Measurements from ENCODE around the gene APP. TPM values are rescaled to one million over a fixed set of nuclear protein-coding genes. Genes with fewer than 3 reads are reported as not detected.

APP gene
- total RNA-seq, 1 donor from 2014 or later = 136 TPM

DNA sequence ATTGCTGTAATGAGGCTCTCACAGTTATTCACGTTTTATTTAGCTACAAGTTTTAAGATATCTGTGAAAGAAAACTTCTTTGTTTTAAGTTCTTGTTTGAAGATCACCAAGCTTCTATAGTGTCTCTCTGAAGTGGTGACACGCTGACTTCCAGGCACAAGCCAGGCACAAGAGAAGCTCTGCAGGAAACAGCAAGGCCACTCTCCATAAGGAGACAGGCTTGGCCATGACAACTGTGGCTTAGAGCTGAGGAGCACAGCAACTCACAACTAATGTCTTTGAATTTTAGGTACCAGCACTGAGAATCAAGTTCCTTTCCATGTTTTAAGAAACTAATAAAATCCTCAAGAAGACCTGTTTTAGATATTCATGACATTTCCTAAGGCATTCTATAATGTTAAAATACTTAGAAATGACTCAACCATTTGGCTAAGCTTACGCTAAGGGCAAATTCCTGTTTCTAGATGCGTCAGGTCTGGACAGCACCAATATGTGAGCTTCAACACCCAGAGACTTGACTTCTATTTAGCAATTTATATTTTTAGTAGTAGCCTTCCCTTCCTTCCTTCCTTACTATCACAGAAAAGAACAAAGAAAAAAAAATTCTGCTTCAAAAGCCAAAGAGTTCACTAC is 40.2 kb downstream of the APP start:
- peak; percentile 14 for ATAC-seq

DNA sequence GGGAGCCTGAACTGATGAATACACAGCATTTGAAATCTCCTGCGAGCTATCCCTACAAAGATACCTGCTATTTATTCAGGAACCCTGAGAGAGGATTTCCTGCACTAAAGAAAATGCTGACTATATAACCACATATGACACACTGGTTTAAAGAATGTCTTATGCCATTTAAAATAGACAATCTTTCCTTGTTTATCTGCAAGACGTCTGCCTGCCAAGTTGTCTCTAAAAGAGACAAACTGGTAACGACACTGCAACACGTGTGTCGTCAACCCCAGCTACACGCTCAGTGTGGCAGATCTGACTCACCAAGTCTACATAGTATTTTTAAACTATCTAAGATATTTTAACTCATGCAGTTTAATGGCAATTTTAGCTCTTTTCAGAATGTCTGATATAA is 42.7 kb downstream of the APP start:
- ATAC-seq (peak; percentile 67), DNase-seq (ENCODE audit: low spot score) (no peak)

More for the DNA sequence above, 40.2 kb downstream of the APP start:
- DNase-seq (ENCODE audit: low spot score) = no peak

DNA sequence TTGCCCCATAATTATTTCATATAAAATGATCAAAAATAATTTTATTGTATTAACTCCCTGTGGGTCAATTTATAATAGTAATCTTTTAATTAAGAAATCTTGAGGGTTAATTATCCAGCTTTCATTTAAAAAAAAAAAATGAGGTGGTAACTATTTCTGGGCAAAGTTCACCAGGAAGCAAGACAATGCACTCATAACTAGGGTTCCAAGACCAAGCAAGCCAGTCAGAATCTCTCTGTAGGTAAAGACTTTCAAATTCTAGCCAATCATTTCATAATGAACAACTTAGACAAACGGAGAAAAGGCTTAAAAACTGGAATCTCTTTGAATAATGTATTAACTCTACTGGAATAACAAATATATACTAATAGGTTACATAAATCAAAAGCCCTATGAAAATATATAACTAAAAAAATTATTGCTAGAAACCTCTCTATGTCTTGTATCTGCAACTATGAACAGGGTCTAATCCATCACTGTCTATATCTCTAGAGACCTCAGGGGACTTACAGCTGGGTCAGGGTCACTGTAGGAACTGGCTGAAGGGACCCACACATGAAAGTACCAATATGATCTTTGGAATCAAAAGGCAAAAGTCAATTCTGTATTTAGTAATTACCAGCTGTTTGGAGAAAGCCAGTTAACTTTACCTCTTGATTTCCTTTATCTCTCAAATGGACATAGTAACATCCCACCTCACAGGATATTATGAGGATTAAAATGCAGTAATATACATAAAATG is 43.3 kb downstream of the APP start:
- ATAC-seq (peak; percentile 22), DNase-seq (ENCODE audit: low spot score) (no peak)

DNA sequence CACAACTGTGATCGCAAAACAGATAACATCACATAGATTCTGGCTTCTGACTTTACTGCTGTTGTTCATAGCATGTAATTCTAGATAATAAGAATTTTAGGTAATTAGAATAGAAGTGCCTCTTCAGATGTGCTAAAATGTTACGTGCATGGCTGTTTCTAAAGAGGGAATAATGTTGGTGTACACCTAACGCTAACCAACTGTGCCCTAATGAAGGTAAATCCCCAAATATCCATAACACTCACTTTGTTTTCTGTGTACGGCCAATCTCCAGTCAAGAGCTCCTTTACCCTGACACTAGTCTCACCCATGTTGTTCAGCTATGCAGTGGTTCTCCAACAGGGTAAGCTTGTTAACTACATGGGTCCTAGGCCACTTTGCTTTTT is 44.4 kb downstream of the APP start:
- ATAC-seq (no peak), DNase-seq (ENCODE audit: low spot score) (no peak)

DNA sequence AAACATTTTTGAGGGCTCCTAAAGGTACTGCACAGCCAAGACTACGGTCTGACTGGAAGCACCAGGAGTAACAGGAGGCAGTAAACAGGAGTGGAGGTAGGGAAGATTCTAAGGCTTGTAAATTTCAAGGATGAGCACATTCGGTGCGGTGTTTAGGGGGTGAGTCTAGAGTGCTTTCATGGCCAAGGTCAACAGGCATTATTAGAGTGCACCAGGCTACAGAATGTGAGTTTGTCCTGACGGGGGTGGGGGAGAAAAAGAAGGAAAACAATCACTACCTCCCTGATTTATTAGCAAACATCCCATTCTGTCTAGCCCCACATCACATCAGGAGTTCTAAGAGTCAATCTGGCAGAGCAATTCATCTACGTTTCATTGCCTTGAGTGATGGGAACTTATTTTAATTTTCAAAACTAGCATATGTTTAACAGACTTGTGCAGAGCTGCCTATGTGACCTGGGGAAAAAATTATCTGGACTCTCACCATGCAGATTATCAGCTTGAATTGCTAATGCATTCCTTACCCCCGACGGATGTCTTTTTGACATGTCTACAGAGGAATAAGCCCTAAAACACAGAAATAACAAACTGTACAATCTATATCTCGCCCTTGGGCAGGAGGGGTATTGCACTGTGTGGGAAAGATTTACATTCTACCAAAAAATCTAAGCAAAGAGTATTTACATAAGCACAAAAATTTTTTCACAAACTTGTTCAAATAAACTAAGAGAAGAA is 45.0 kb downstream of the APP start:
- DNase-seq (ENCODE audit: low spot score) = no peak
- ATAC-seq = no peak

DNA sequence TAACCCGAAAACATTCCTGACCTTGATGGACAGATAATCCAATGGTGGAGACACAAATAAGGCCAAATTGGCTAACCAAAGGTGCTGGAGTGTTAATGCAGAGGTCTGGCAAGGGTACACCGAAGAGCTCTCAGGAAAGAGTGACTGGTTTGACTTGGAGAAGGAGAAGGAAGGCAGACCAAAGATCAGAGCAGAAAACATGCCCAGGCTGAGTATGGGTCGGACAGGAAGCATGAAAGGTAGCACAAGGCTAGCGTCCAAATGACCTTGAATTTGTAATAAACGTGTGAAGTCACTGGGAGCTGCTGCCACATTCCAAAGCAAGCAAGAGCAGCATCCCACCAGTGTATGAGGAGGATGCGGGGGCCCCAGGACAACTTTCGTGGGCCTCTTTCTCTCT is 45.7 kb downstream of the APP start:
- DNase-seq (ENCODE audit: low spot score) = no peak
- ATAC-seq = peak; percentile 53

DNA sequence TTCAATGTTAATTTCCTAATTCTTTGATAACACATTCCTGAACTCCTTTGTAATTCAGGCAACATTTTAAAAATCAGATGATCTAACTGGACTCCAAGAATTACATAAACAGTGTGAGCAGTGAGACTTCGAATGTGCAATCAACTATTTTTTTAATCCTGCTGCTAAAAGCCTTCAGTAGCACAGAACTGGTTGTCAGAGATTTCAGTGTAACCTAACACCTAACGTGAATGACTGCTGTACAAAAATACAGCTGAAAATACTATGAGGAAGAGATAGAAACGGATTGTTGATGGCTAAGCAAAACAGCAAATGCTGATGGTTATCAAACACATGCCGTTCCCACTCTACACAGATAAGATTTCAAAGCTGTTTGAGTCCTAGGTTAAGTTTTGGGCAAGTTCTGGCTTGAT is 46.1 kb downstream of the APP start:
- DNase-seq (ENCODE audit: low spot score) (no peak), ATAC-seq (peak; percentile 53)

DNA sequence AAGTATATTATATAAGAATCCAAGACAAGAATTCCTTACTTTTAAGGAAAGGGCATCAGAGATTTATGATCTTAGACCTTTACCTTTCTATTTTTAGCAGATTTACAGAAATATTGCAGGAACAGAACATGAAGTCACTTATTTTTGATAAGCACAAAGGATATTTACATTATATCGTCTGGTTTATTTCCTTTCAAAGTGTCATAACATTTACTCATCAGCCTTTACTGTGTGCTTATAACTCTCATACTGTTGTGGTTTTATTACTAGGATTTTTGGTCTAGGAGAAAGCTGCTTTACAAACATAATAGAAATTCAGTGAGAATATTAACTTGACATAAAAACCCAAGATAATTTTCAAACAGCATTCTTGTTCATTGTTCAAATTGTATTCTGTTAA is 47.6 kb downstream of the APP start:
- ATAC-seq (no peak), DNase-seq (ENCODE audit: low spot score) (no peak)

DNA sequence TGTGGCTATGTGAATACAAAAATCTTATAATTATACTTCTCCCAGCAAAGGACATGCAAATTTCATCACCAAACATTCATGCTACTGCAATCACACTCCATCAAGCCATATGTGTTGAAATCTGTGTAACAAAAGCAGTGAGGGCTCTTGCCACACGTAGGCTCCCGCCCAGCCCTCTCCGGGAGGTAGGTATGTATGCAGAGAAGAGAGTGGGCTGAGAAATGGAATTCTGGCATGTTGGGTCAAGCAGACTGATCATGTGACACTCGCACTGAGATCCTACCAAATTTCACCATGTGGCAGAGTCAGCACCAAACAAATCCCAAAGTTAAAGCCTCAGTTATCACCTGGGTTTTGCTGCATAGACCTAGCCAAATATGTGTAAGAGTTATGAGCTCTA is 49.7 kb downstream of the APP start:
- no peak for ATAC-seq

DNA sequence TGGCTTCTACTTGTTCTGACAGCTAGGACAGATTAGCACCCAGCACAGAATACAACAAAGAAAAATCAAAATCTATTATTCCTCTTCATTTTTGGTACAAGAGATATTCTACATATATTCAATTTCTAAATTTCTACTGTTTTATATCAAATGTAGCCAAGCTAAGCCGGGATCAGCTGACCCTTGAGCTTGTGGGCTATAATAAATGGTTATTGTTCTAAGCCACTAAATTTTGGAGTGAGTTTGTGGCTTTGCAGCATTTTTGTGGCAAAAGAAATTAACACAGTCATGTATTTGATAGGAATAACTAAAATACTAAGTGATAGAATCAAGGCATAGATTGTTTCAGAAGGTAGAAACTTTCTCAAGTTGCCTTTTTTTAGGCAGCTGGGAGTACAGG is 50.7 kb downstream of the APP start:
- no peak for ATAC-seq
- DNase-seq (ENCODE audit: low spot score) = no peak

More for the DNA sequence above, 49.7 kb downstream of the APP start:
- DNase-seq (ENCODE audit: low spot score) = no peak

DNA sequence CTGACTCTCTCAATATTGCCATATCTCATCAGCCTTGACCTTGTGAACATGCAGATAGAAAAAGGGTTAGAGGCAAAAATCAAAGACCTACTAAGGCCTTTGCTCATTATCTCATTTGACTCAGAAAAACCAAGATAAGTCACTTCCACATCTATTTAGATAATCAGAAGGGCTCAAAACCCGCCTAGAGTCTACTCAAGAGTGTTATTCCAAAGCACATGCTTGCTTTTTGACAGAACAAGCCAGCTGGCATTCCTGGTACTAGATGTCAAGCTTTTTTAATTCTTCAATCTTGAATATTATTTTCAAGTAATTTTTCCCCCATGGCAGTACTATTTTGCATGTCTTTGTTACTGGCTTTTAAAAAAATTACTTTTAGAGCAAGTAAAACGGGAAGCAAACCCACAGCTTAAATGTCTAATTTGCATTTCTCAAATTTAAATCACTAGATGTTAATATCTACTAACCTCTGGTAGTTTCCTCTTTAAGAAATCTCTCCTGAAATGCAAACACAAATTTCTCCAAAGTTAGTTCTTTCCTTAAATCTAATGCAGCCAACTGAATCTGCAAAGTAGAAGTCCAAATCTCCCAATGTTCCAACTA is 51.5 kb downstream of the APP start:
- ATAC-seq (no peak), DNase-seq (ENCODE audit: low spot score) (no peak)

DNA sequence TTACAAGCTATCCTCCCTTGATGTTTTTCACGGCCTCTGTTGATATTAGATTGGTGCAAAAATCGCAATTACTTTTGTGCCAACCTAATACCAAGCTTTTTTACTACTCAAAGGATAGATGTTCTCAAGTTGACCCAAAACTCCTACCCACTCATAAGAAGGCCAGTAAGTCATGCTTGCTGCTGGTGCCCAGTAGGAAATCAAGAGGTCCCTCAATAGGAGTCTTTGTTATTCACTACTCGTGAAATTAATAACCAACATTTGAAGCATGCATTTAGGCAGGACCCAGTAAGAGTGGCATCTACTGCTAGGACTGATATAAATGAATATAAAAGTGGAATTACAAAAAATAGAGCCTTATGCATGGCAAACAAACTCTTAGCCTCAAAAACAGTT is 52.6 kb downstream of the APP start:
- no peak for DNase-seq (ENCODE audit: low spot score)
- ATAC-seq = peak; percentile 12

DNA sequence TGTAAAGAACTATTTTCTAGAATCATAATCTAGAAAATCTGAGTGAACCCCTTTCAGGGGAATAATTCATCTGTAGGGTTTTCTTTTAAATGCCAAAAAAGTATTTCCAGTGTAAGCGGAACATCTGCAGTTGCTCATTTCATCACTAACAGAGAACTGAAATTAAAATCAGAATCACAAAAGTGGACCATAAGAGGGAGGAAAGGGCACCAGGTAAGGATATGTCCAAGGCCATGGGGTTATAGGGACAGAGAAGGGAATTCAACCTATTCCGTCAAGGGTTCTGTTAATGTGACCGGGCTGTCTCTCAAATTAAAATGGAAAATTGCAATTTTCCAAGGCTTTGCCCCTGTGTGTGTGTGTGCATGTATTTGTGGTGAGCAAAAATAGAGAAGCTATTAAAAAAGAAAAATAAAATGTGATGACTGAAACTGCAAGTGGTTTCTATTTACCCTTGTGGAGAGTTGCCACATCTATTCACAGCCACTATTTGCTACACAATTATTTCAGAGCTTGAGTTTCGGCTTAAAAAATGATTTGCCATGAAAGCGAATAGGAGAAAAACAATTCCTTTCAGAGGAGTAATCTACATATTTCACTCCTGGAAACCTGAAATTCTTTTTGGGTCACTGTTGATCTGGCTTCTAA is 53.1 kb downstream of the APP start:
- no peak for DNase-seq (ENCODE audit: low spot score)
- peak; percentile 68 for ATAC-seq

DNA sequence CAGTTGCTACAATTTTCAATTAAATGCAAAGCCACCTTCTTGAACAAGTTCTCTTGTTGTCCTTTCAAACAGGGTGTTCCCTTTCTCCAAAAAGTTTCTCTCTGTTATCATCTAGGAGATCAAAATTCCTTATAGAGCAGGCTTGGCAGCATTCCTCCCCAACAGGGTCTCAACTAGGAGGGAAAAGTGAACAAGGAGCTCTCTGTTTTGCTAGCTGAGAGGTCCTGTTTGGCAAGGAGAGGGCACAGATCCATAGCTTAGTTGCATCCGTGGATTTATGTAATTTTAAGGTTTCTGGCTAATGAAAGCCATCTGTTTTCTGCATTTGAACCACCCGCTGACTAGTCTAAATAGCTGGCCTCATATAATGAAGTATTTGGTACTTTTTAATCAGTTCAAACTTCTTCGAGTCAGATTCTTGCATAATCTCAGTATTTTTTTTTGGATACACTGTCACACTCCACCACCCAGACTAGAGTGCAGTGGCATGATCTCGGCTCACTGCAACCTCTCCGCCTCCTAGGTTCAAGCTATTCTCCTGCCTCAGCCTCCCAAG is 54.0 kb downstream of the APP start:
- ATAC-seq (no peak), DNase-seq (ENCODE audit: low spot score) (no peak)

DNA sequence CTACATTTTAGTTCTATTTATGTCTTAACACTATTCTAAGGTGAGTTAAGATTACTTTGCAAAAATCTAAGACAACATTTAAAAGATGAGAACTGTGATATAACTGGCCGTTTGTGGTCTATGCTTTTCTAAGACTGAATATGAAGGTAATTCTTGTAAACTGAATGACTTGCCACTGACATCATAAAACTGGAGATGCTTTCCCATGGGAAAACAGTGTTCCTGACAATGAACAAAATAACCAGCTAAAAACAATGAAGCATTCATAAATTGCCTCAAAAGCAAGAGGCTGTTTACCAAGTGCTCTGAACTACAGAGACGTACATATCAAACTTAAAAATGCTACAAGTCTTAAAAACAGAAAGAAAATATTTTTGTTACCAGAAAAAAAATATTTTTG is 54.7 kb downstream of the APP start:
- DNase-seq (ENCODE audit: low spot score) = no peak
- no peak for ATAC-seq

DNA sequence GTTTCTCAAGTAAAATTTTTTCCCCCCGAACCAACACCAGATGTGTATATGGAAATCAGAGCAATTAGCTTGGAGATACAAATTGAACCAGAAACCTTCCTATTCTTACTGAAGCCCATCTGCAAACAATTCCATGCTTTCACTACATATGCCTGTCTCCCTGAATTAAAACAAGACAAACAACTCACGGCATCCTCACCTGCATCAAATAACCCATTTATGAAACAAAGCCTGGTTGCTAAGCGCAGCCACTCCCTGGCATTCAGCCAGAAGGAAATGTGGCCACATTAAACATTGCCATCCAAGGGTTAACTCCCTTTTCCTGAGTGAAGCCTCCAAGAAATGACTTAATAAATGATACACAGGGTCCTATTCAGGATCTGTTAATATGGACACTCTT is 55.3 kb downstream of the APP start:
- no peak for ATAC-seq
- DNase-seq (ENCODE audit: low spot score) = no peak

DNA sequence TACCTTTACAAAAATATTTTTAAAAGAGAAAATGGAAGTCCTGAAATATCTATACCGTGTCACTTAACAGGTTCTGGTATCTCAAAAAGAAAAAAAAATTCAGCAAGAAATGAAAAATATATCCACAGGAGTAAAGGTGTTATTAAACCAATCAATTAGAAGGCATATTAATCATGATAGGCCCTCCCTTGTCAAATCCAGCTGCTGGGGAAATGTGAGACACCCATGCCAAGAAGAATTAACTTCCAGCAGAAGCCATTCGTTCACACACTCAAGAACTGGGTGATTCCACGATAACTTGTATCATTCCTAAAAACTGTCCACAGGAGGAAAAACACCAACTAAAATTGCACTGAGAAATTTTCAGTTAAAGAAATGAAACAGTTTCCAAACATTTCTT is 57.6 kb downstream of the APP start:
- DNase-seq (ENCODE audit: low spot score) (no peak), ATAC-seq (no peak)

DNA sequence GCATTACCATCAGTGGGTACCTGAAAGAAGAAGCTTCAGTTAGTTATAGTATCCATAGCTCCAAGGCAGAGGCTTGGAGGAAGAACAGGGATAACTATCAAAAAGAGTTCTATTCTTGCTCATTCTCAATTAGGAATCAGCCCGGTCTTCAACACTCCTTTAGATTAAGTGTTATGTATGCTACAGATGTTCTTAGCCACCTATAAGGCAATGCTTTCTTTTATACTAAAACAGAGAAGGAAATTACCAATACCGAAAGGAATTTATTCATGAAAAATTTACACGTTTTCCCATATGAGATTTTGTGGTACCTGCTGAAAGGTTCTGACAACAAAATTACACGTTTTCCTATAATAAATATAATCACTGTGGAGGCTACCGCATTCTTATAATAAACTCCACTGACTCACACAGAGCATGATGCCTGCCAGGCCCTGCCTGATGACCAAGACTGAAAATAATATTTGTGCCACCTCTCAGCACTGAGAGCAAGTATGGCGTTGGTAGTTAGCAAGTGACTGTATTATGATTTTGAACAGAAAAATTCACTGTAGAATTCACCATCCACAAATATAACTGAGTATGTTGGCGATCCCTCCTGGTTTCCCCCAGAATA is 58.3 kb downstream of the APP start:
- ATAC-seq (no peak), DNase-seq (ENCODE audit: low spot score) (no peak)

DNA sequence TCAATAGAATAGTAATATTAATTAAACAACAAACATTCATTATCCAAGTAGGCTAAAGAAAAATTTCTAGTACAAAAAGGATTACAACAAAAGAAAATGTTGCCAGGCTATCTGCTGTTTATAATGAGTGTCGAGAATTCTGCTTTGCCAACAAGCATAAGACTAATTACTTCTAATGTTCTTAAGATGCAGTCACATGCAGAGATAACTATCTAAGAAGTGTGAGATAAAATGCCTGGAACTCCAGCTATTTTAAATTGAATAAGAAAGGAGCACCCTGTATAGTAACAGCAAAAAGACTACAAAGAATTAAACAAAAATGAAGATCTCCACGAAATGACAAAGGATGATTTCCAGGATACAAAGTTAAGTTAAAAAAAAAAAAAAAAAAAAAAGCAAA is 59.9 kb downstream of the APP start:
- ATAC-seq = no peak
- no peak for DNase-seq (ENCODE audit: low spot score)

DNA sequence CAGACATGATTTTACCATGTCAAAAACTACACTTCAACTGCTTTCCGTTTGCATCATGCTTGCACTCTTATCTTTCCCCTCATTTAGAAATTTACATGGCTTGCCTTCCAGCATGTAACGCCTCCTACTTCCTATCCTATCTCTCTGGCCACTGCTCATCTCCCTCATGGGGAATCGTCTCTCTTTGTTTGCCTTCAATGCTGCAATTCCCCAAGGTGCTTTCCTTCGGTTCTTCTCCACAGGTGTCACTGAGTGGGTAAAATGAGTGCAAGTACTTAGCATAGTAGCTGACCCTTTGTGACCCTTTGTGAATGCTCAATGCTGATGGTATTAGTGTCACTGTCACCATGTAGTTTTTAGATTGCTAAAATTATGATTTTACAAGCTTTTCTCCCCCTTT is 63.1 kb downstream of the APP start:
- no peak for ATAC-seq
- no peak for DNase-seq (ENCODE audit: low spot score)

DNA sequence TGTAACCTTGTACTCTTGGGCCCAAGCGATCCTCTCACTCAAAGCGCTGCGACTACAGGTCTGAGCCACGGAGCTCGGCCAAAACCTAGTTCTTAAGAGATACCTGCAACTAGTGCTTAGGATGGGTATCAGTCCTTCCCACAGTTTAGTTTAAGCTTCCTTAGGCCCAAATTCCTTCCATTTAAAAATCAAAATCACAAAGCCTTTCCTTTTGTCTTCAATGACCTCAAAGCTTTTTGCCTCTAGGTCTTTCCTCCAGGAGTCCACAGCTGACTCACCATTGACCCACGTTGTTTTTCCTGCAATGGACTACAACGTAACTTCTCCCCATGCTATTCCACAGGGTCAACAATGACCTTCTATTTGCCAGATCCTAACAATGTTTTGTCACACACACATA is 64.0 kb downstream of the APP start:
- no peak for ATAC-seq
- no peak for DNase-seq (ENCODE audit: low spot score)
